Testis (tissue), 2 donors: ENCODE measurements around the gene PDZD4.

Experiments used
- POLR2A ChIP-seq: fragments of 450-650 bp; IDR thresholded peaks from one replicate; pipeline ENCODE4 v1.6.1; 2017; ENCODE audit warnings: antibody characterized with exemption, mild to moderate bottlenecking, moderate library complexity
- TF ChIP-seq, protein P1 (sequence below), 3 experiments: fragments of 450-650 bp in 2 of 3; fragments of 200-600 bp in 1 of 3; sonication (generic) in 1 of 3; IDR thresholded peaks; one replicate each; pipeline ENCODE4 v1.5.1; 2016 to 2019; ENCODE audit warnings: antibody characterized with exemption in 3 of 3, mild to moderate bottlenecking in 2 of 3, moderate library complexity in 1 of 3

DNA sequence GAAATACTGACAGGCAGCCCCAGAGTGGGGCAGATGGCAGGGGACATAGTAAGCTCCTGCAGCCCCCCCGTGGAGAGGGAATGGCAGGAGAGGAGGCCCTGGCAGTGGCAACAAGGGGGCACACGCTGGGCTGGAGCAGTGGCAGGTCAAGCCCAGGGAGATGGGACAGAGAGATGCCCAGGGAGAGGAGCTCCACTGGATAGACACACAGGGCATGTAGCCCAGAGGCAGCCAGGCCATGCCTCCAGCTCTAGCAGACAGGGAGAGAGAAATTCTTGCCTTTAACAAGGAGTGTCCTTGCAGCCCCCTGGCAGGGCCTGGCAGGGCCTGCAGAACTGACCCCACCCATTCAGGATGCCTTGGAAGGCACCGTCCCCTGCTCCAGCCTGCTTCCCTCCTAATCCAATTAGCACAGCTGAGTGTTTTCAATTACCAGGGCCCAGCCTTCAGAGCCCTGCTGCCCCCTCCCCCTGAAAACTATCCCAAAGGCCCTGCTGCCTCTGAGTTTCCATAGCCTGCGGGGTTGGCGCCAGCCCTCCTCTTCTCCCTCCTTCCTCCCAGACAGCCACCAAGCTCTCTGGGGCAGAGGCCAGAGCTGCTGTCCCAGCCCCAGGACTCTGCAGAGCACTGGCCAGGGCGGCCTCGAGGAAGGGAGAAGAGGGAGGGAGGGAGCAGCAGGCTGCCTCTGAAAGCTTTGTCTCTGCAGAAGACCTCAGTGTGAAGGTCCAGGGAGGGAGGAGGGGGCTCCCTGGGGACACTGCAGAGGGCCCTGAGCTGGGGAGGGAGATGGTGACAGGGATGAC, 43.1 kb upstream of the PDZD4 start:
- TF ChIP-seq, protein P1, sequence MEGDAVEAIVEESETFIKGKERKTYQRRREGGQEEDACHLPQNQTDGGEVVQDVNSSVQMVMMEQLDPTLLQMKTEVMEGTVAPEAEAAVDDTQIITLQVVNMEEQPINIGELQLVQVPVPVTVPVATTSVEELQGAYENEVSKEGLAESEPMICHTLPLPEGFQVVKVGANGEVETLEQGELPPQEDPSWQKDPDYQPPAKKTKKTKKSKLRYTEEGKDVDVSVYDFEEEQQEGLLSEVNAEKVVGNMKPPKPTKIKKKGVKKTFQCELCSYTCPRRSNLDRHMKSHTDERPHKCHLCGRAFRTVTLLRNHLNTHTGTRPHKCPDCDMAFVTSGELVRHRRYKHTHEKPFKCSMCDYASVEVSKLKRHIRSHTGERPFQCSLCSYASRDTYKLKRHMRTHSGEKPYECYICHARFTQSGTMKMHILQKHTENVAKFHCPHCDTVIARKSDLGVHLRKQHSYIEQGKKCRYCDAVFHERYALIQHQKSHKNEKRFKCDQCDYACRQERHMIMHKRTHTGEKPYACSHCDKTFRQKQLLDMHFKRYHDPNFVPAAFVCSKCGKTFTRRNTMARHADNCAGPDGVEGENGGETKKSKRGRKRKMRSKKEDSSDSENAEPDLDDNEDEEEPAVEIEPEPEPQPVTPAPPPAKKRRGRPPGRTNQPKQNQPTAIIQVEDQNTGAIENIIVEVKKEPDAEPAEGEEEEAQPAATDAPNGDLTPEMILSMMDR (IDR thresholded peaks at IDR 0.05) = no peak
- no peak for TF ChIP-seq POLR2A
